Astrocyte (in vitro differentiated cells and primary cell): ENCODE measurements around the gene HELT.

ENCODE experiments used
- CTCF ChIP-seq: IDR thresholded peaks from 2 replicates; pipeline ENCODE4 v1.5.1; 2011; ENCODE audit warnings: low read depth, mild to moderate bottlenecking, inconsistent platforms, low read length, moderate library complexity; ENCODE audit not compliant: insufficient read depth
- EZH2 ChIP-seq: IDR thresholded peaks from 2 replicates; pipeline ENCODE4 v1.6.1; 2012; ENCODE audit warnings: mild to moderate bottlenecking, low read length, inconsistent platforms; ENCODE audit not compliant: insufficient read depth

DNA sequence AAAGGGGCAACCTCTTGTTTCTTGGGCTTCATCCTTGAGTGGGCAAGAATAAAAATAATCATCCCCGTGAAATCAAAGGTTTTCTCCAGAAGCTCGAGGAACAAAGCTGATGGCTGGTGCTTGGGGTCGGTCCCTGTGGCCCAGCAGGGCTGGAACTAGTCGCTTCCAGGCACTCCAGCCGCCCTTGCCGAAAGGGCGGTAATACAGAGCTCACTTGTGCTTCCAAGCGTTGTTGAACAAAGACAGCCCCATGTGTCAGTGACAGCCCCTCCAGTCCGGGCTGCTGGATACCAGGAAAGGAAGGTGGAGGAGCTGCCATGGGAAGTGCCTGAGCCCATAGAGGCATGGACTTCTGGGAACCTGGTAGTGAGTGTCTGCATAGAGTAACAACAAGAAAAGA, 5.2 kb downstream of the HELT start:
- TF ChIP-seq CTCF = no peak
- TF ChIP-seq EZH2 = no peak
